Brain microvascular endothelial cell (primary cell): ENCODE measurements around the gene DRAM2.

ENCODE experiments used
- DNase-seq: peaks from one replicate; pipeline ENCODE4 v3.0.0-alpha.2; 2020
- H3K27ac ChIP-seq: fragments of 250-450 bp; sonication (Bioruptor Pico); 2 replicates; pipeline ENCODE4 v1.5.1; 2020; ENCODE audit warnings: mild to moderate bottlenecking, moderate library complexity
- H3K27me3 ChIP-seq: fragments of 250-450 bp; sonication (Bioruptor Pico); replicated peaks from 2 replicates; pipeline ENCODE4 v1.5.1; 2020; ENCODE audit warnings: mild to moderate bottlenecking
- H3K36me3 ChIP-seq: fragments of 250-450 bp; sonication (Bioruptor Pico); replicated peaks from 2 replicates; pipeline ENCODE4 v1.5.1; 2020; ENCODE audit warnings: mild to moderate bottlenecking
- H3K4me3 ChIP-seq: 2 replicates; pipeline ENCODE4 v1.5.1; 2011; ENCODE audit warnings: low read depth, mild to moderate bottlenecking, control low read depth, low read length, moderate library complexity
- CTCF ChIP-seq: IDR thresholded peaks from 2 replicates; pipeline ENCODE4 v1.5.1; 2011; ENCODE audit warnings: low read depth, mild to moderate bottlenecking, moderate library complexity, low read length, control low read depth, inconsistent platforms; ENCODE audit errors: missing control alignments
- in situ Hi-C: cut with HindIII; loops from 2 replicates; pipeline ENCODE4 v1.10.0; 2017; ENCODE audit warnings: low sequenced_read_pairs, low pct_ligation_motif_present

Gene DRAM2

GRCh38 chr1:111127923-111128643 lies 11.8 kb downstream of the DRAM2 start:
- H3K27ac ChIP-seq, result no peak overlapping the region
- H3K36me3 ChIP-seq, result peaks cover 10% of the 10 kb centered on the region
- DNase-seq, result no peak
- TF ChIP-seq CTCF, result no peak
- H3K4me3 ChIP-seq, result no peak overlapping the region
- H3K27me3 ChIP-seq, result no peaks in the 10 kb centered on the region
- in situ Hi-C loops, result no loop called here

GRCh38 chr1:111126354-111126753 lies 13.5 kb downstream of the DRAM2 start:
- in situ Hi-C loops, result no loop called here
- TF ChIP-seq CTCF, result no peak
- Histone ChIP-seq H3K36me3 (peaks cover 10% of the 10 kb centered on the region), H3K27me3 (no peaks in the 10 kb centered on the region), H3K4me3 (no peak overlapping the region), H3K27ac (no peak overlapping the region)
- no peak for DNase-seq

GRCh38 chr1:111116496-111116895 lies 23.4 kb downstream of the DRAM2 start:
- TF ChIP-seq CTCF, result no peak
- in situ Hi-C loops, result no loop called here
- H3K27ac ChIP-seq, result no peak overlapping the region
- no peak overlapping the region for H3K4me3 ChIP-seq
- H3K27me3 ChIP-seq, result no peaks in the 10 kb centered on the region
- no peak for DNase-seq
- peaks cover 5% of the 10 kb centered on the region for H3K36me3 ChIP-seq

GRCh38 chr1:111110197-111110899 lies 29.5 kb downstream of the DRAM2 start:
- in situ Hi-C loops, result no loop called here
- Histone ChIP-seq H3K4me3 (no peak overlapping the region), H3K36me3 (no peaks in the 10 kb centered on the region), H3K27me3 (no peaks in the 10 kb centered on the region), H3K27ac (no peak overlapping the region)
- peak; percentile 14 for DNase-seq
- TF ChIP-seq CTCF, result no peak

GRCh38 chr1:111104981-111105380 lies 34.9 kb downstream of the DRAM2 start:
- H3K36me3 ChIP-seq, result no peaks in the 10 kb centered on the region
- H3K4me3 ChIP-seq, result no peak overlapping the region
- no peak for TF ChIP-seq CTCF
- H3K27ac ChIP-seq, result no peak overlapping the region
- no peaks in the 10 kb centered on the region for H3K27me3 ChIP-seq
- no peak for DNase-seq
- in situ Hi-C loops, result no loop called here
